Stimulated activated CD8-positive, alpha-beta memory T cell treated with anti-CD3 and anti-CD28 coated beads, Interleukin-15, amount 100 ng/mL, for 48 hours (primary cell): ENCODE measurements around the gene LRRK1.

Experiments
- DNase-seq, 2 donors: peaks; one replicate each; pipeline ENCODE4 v3.0.0-alpha.2; 2020; ENCODE audit warnings: low read depth in 2 of 2

The LRRK1 gene

DNA sequence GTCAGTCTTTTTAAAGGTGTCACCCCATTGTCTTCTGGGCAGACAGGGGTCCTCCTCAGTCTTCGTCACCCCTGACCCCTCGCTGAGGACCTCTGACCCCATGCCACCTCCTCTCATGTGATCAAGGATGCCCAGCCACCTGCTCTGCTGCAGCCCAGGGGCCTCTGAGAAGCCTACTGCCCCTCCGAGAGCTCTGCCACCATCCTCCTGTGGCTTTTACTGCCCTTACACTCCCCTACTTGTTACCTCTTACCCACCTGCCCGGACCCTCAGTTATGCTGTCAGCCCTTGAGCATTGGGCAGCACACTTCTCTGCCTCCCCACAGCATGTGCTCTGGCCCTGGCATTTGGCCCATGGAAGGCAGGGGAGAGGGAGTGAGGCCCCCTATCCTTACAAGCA lies 123.2 kb downstream of the LRRK1 start:
- DNase-seq, result no peak

DNA sequence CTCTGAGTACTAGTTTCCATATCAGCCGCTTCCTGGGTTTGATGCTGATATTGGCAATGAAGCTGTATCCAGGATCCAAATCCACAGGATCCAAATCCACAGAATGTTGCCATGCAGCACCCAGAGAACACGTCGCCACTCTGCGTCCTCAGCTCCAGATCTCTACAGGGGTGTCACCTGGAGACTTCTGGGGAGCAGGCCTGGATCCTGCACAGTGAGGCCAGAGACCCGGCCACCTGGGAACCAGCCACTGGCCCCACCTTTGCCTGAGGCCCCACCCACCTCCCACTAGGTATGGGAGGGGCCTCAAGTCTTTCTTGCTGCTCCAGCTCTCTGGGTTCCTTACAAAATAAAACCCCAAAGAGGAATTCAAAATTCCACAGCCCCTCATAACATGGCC lies 123.9 kb downstream of the LRRK1 start:
- no peak for DNase-seq

DNA sequence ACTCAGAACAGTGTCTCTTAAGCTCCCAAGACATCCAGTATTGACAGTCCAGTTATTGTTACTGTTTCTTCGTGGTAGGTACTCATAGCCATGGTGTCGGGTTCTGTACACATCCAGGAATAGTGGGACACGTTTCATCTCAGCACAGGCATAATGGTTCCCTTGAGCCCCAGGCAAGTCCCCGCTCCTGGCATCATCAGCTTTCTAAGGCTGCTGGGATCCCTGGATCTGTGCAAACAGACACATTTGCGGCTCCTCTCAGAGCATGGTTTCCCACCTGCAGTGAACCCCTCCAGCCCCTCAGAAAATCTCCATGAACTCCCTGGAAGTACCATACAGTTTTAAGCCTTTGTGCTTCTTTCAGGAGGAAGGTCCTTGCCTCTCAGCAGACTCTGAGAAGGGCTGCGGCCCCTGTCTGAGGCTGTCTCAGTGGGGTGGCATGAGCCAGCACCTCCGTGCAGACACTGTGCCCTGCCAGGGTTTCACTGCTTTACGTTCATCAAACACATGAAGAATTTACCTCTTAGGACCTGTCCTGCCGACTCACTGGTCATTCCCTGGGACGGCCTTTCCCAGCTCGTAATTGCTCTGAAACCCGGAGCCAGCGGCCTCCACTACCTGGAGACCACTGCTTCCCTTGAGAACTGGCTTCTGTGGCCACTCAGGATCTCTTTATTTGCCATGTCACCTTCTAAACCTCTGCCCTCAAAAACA lies 124.9 kb downstream of the LRRK1 start:
- no peak for DNase-seq

DNA sequence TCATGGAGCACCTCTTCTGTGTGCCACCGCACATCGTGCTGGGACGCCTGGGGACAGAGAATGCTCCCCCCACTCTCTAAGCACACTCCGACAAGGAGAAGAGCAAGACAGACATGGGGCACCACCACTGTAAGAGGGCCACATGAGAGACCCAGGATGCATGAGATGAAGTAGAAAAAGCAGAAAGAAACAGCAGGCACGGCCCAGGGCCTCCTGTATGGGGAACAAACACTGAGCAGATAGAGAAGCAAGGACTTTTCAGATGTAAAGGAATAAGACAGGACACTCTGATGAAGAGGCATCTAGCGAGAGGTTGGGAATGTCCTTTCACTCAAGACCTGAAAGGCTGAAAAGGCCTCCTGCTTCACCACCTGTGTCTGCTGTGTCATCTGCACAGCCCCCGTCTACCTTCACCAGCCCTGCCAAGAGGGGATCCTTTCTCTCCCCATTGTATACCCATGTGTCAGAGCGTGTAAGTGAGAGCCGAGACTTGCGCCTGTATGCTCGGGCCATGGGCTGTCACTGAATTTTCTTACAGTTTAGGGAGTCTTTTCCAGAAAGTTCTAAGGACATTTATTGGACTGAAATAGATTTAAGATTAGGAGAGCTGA lies 125.6 kb downstream of the LRRK1 start:
- no peak for DNase-seq

DNA sequence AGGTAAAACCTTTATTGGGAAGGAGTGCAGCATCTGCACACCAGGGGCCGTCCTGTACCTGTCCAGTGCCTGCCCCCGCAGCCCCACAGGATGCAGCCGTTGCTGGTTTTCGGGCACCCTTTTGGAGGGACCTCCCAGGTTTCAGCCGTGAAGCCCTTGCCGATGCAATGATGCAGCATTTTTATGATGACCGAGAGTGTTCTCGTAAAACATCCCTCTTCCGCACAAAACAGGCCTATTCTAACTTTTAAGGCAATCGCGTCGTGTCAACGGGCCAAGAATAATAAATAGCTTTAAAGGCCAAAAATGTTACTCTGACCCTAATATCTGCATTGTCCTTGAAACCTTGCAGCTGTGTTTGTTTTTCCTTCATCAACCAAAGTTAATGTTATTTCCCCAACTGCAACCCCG lies 126.1 kb downstream of the LRRK1 start:
- no peak for DNase-seq

DNA sequence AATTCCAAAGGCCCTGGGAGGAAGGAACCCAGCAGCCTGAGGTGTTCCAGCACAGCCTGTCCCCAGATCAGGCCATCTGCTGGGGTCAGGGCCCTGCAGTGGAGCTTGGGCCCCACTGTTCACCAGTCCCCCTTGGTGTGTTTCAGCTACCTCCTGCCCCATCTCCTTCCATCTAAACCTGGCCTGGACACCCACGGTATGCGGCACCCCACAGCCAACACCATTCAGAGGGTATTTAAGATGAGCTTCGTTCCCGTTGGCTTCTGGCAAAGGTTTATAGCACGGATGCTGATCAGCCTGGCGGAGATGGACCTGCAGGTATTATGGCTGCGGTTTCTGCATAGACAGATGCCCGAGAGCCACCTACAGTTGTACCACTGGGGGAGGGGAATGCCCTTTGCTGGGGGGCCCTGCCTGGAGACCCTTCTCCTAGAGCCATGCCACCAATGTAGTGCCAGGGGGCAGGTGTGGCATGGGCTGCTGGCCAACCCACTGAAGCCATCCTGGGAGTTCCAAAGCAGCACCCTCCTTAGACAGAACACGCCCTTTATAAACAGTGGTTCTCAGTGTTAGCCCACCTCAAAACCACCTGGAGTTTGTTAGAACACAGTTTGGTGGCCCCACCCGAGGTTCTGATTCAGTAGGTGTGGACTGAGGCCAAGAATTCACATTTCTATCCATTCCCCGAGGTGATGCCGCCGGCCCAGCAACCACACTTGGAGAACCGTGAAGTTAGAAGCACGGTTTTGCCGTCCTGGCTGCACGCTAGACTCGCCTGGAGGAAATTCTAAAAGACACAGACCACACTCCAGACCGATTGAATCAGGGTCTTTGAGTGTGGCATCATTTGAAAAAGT lies 126.9 kb downstream of the LRRK1 start:
- DNase-seq, result no peak

DNA sequence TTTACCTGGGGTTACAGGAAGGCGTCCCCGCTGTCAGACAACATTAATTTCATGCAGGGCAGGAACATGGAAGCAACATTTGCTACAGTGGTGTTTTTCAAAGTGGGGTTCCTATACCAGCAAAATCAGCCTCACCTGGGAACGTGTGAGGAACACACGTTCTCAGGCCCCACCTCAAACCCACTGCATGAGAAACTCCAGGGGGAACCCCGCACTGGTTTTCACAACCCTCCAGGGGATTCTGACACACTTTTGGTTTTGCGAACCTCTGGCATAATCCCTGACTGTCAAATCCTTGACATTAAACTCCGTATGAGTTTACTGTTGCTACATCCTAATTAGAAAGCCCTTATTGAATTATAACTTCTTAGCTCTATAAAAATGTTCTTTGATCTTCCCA lies 127.7 kb downstream of the LRRK1 start:
- no peak for DNase-seq

DNA sequence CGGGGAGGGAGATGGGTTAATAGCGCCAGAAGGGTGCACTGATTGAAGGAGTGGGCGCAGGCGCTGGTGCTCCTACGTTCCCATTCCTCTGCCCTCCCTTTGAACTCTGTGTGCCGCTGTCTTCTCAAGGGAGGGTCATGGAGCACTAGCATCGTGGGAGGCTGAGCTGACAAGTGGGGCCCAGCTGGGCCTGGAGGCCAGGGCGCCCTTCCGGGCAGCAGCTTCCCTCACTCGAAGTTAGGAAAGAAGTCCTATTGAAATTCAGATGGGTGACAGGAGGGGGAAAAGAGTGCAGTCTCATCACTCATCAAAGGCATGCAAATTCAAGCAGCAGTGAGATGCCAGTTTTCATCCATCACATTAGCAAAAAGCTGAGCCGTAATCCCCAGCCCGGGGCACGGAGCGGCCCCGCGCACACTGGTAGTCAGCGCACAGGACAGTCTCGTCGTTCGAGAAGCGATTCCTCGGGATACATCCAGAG lies 128.2 kb downstream of the LRRK1 start:
- DNase-seq, result no peak

DNA sequence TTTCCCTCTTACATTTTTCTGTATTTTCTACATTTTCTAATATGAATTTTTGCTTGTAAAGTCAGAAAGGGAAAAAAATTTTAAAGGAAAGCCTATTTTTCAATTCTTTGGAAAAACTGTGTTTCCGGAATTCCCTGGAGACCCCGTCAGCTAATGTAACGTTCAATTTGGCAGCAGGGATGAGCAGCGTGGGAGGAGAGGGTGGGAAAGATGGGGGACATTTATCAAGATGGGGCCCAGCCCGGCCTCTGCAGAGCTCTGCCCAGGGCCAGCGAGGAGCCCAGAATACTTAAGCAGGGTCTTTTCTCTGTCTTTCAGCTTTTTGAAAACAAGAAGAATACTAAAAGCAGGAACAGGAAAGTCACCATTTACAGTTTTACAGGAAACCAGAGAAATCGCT lies 129.0 kb downstream of the LRRK1 start:
- DNase-seq, result no peak

DNA sequence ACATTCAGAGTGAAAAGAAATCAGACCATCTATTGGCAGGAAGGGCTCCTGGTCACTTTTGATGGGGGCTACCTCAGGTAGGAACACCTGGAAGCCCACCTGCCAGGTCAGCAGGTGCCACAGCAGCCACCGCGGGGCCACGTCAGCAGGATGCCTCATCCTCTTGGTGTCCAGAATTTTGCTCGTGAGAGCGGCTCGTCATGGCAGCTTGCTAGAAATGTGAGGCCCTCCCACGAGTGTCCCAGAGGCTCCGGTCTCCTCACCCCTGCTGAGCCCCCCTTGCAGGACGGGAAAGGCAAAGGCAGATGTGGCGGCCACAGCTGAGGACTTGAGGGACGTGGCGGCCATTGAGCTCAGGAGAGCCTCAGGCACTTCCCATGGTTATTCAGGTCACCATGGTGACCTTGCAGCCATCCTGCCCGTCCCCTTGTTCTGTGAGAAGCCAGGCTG lies 129.4 kb downstream of the LRRK1 start:
- no peak for DNase-seq

DNA sequence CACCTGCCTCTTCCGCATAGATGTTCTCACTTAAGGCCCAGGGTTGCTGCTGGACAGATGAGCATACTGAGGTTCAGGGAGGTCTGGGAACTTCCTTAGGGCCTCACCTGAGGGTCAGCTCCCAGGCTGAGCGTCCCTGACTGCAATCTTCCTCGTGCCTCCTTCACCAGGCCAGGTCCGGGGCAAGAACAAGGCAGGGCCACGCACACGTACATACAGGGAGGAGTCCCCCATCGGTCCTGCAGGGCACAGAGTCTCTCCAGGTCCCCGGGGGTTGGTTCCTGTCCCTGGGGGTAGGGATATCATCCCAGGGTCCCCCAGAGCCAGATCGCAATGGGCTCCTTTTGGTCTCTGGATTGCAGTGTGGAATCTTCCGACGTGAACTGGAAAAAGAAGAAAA lies 130.1 kb downstream of the LRRK1 start:
- no peak for DNase-seq

DNA sequence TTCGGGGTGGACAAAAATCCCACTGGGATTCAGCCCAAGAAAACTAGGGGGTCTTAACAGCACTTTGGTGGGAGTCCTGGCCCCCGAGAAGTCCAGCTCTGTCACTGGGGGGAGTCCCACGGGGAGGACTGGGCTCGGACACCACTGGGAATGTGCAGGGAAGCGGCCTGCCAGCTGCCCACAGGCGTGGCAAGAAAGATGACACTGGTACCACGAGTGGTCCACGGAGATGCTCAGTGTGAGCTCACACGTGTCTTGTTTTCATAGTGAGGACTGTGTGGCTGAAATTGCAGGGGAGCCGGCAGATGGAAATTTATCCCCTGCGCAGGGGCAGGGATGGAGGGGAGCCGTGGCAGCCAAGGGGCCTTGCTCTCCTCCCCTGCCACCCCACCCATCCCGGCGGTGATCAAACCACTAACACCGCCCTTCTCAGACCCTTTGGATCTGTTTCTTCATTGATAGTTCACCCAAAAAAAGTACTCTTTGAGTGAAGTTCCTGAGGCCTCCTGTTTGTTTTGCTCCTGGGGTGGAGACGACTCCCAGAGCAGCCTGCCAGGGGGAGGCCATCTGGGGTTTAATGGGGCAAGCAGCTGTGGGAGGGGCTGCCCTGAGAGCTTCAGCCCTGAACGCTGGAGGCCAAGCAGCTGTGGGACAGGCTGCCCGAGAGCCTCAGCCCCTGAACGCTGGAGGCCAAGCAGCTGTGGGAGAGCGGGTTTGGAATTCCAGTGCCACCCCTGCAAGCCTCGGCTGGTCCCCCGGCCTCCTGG lies 130.9 kb downstream of the LRRK1 start:
- DNase-seq, result no peak

DNA sequence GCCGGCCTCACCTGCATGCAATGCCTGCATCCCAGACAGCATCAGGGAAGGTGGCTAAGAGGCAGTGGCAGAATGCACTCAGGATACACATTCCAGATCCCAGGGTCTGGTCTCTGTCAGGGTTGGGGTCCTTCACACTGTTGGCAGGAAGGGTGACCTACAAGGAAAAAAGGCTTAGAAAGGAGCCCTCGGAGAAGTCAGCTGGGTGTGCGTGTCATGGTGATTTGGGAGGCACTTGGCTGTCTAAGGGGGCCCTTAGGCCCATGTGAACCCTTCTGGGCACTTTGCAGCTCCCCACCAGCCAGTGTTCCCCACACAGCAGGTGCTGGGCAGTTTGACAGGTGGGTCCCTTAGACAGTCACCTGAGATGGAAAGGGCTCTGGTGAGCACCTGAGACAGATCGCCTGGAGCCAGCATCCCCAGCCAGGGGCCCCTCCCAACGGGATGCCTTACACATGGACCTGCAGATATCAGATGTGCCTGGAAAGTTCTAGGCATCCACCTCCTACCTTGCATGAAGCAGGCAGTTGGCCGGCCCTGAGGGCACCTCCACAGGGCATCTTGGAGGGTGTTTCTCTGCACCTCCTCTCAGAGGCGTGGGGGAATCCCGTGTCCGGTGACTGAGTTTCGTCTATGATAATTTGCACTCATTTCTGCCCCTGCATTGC lies 131.6 kb downstream of the LRRK1 start:
- no peak for DNase-seq

DNA sequence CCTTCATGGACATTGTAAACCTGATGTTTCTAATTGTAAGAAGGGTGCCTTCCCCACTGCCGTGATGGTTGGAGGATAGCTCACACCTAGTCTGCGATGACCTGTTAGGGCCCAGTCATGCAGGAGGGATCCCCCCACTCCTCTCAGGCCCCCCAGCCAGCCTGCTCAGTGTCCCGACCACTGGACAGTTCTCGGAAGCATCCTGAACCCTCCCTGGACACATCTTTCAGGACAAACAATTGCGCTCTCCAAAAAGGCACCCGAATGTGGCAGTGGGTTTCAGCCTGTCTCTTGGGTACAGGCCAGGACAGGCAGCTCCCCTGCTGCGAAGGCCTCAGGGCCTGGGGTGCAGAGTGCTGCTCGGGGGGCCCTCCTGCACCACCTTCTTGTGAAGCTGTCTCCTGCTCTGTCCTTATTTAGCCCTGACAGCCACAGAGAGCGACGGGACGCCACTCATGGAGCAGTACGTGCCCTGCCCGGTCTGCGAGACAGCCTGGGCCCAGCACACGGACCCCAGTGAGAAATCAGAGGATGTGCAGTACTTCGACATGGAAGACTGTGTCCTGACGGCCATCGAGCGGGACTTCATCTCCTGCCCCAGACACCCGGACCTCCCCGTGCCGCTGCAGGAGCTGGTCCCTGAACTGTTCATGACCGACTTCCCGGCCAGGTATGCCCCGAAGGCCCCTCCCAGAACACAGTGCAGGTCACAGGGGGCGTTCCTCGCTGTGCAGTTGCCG lies 132.3 kb downstream of the LRRK1 start:
- no peak for DNase-seq

DNA sequence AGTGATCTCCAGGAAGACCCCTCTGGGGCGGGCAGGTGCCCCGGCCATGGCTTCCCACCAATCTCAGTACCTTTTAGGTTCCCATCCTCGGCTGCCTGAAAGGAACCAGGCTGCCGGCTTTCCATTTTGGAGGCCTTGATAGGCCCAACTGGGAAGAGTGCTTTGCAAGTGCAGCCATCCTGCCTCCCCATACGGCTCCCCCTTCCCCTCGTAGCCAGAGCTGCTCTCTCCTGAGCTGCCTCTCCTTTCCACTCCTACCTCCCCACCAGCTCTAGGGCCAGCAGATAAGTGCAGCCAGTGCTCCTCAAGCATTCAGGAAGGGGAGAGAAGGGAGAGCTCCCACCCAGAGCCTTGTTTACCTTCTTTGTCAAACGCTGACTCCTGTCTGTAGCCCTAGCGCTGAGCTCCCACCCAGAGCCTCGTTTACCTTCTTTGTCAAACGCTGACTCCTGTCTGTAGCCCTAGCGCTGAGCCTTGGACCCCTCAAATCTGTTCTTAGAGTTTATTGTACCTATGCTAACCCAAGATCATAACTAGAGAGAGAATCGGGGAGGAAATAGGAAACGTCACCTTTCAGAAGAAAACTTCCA lies 133.0 kb downstream of the LRRK1 start:
- no peak for DNase-seq

DNA sequence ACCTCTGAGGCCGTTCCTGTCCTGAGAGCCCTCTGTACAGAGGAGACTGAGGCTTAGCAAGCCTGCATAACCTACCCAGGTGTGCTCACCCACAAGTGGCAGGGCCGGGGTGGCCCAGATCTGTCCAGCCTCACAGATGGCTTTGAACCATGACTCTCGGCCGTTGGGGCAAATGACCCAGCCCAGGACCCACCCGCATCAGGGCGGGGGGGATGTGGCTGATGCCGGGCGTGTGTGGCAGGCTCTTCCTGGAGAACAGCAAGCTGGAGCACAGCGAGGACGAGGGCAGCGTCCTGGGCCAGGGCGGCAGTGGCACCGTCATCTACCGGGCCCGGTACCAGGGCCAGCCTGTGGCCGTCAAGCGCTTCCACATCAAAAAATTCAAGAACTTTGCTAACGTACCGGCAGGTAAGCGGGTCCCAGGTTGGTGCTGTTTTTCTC lies 133.5 kb downstream of the LRRK1 start:
- DNase-seq, result no peak

DNA sequence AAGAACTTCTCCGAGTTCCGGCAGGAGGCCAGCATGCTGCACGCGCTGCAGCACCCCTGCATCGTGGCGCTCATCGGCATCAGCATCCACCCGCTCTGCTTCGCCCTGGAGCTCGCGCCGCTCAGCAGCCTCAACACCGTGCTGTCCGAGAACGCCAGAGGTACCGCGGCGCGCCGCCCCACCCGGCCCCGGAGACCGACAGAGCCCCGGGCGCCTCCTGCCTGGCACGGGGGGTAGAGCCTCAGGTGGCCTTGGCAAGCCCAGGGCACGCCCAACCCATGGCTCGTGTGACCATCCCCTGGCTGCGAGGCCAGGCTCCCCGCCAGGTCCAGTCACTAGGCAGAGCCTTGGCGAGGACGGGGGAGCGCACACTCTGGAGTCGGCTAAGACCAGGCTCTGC lies 134.1 kb downstream of the LRRK1 start:
- DNase-seq, result no peak

DNA sequence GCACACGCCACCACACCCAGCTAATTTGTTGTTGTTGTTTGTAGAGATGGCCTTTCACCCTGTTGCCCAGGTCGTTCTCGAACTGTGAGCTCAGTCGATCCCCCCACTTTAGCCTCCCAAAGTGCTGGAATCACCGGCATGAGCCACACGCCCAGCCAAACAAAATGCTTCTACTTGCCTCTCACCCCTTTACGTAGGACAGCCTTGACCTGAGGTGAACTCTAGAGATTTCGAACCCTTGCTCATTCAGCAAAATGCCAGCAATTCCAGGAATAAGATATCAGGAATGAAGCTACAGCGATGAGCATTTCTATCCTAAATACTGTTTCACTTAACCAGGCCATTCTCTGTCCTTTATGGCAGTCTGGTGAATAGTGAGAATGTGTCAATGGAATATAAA lies 135.0 kb downstream of the LRRK1 start:
- DNase-seq, result no peak

DNA sequence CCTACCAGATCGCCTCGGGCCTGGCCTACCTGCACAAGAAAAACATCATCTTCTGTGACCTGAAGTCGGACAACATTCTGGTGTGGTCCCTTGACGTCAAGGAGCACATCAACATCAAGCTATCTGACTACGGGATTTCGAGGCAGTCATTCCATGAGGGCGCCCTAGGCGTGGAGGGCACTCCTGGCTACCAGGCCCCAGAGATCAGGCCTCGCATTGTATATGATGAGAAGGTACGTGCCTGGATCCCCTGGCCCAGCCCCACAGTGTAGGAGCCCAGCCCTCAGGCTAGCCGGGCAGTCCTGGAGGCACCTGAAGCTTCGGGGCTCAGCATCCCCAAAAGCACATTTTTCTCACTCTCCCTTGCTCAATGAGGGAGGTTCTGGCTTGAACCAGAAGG lies 135.8 kb downstream of the LRRK1 start:
- DNase-seq, result no peak

DNA sequence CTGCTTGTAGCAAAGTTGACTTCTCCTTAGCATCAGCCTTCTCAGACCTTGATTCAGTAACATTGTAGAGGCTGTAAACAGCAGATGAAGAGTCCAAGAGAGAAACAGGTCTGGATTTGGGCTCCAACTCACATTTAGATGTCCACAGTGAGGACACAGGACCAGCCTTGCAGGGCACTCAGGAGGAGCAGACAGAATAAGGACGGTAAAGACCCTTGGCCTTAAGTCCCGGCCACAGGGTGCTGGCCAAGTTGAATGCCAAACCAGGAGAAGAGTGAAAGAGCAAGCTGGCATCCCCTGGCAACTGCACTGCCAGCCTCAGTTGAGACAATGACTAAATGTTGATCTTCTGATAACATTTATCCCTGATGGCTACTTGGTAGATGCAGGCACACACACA lies 136.3 kb downstream of the LRRK1 start:
- no peak for DNase-seq
